ENCODE results near the gene RASGEF1B.
"Not testable (repeated sequence)": the region's sequence is repeated elsewhere in the genome, so short reads cannot be mapped to it uniquely, and the experiment has no call there.

RASGEF1B gene

GRCh38 chr4:81418572-81418971 lies 53.1 kb downstream of the RASGEF1B start:
- Histone ChIP-seq H3K27ac (peak overlapping the region in 1 of 21 experiments; percentile 32), H3K4me3 (no peak overlapping the region)

- Histone ChIP-seq H3K4me3 (no peak overlapping the region), H3K27ac (no peak overlapping the region)
Observed at GRCh38 chr4:81412946-81413495, 58.7 kb downstream of the RASGEF1B start.

- no peak overlapping the region for H3K27ac ChIP-seq
- H3K4me3 ChIP-seq, result no peak overlapping the region
Observed at GRCh38 chr4:81410680-81411079, 61.0 kb downstream of the RASGEF1B start.

GRCh38 chr4:81409836-81410235 lies 61.9 kb downstream of the RASGEF1B start:
- H3K4me3 ChIP-seq, result no peak overlapping the region
- no peak overlapping the region for H3K27ac ChIP-seq

GRCh38 chr4:81408341-81408740 lies 63.4 kb downstream of the RASGEF1B start:
- peak overlapping the region in 5 of 21 experiments; percentile 29 to 77 (median 44) for H3K27ac ChIP-seq
- H3K4me3 ChIP-seq, result no peak overlapping the region

GRCh38 chr4:81407726-81408125 lies 64.0 kb downstream of the RASGEF1B start:
- H3K4me3 ChIP-seq, result no peak overlapping the region
- H3K27ac ChIP-seq, result peak overlapping the region in 3 of 21 experiments; percentile 29 to 77 (median 39)

GRCh38 chr4:81406481-81406880 lies 65.2 kb downstream of the RASGEF1B start:
- H3K27ac ChIP-seq, H3K4me3 ChIP-seq: not testable (repeated sequence)

GRCh38 chr4:81405900-81406401 lies 65.8 kb downstream of the RASGEF1B start:
- Histone ChIP-seq H3K27ac (no peak overlapping the region), H3K4me3 (peak overlapping the region in 1 of 7 experiments; percentile 23)

GRCh38 chr4:81404741-81405140 lies 67.0 kb downstream of the RASGEF1B start:
- Histone ChIP-seq H3K4me3 (no peak overlapping the region), H3K27ac (no peak overlapping the region)

- Histone ChIP-seq H3K27ac (no peak overlapping the region), H3K4me3 (no peak overlapping the region)
Observed at GRCh38 chr4:81404294-81404693, 67.4 kb downstream of the RASGEF1B start.

GRCh38 chr4:81399306-81400086 lies 72.2 kb downstream of the RASGEF1B start:
- Histone ChIP-seq H3K4me3 (no peak overlapping the region), H3K27ac (no peak overlapping the region)

GRCh38 chr4:81398379-81398778 lies 73.3 kb downstream of the RASGEF1B start:
- no peak overlapping the region for H3K27ac ChIP-seq
- no peak overlapping the region for H3K4me3 ChIP-seq

GRCh38 chr4:81397635-81398034 lies 74.1 kb downstream of the RASGEF1B start:
- no peak overlapping the region for H3K27ac ChIP-seq
- H3K4me3 ChIP-seq, result no peak overlapping the region

GRCh38 chr4:81395239-81395638 lies 76.5 kb downstream of the RASGEF1B start:
- no peak overlapping the region for H3K4me3 ChIP-seq
- no peak overlapping the region for H3K27ac ChIP-seq

- no peak overlapping the region for H3K4me3 ChIP-seq
- H3K27ac ChIP-seq, result no peak overlapping the region
Observed at GRCh38 chr4:81392164-81392563, 79.5 kb downstream of the RASGEF1B start.

GRCh38 chr4:81389720-81390119 lies 82.0 kb downstream of the RASGEF1B start:
- Histone ChIP-seq H3K4me3 (no peak overlapping the region), H3K27ac (no peak overlapping the region)

GRCh38 chr4:81380437-81380836 lies 91.3 kb downstream of the RASGEF1B start:
- Histone ChIP-seq H3K4me3 (no peak overlapping the region), H3K27ac (no peak overlapping the region)

GRCh38 chr4:81378386-81378785 lies 93.3 kb downstream of the RASGEF1B start:
- no peak overlapping the region for H3K27ac ChIP-seq

GRCh38 chr4:81377191-81377590 lies 94.5 kb downstream of the RASGEF1B start:
- no peak overlapping the region for H3K4me3 ChIP-seq

More at GRCh38 chr4:81378386-81378785, 93.3 kb downstream of the RASGEF1B start:
- H3K4me3 ChIP-seq, result no peak overlapping the region

GRCh38 chr4:81376720-81377119 lies 95.0 kb downstream of the RASGEF1B start:
- Histone ChIP-seq H3K27ac (no peak overlapping the region), H3K4me3 (no peak overlapping the region)

More at GRCh38 chr4:81377191-81377590, 94.5 kb downstream of the RASGEF1B start:
- H3K27ac ChIP-seq, result no peak overlapping the region

All from skin epidermis (tissue), 12 donors.